GM20000 (cell line): ENCODE results near the gene CFAP74.

Source experiments
- DNase-seq: peaks from one replicate; pipeline ENCODE4 v3.0.0; 2012; ENCODE audit warnings: low spot score
- TF ChIP-seq, protein P1 (sequence below): IDR thresholded peaks from 2 replicates; pipeline ENCODE4 v1.5.1; 2012; ENCODE audit warnings: mild to moderate bottlenecking, control low read depth; ENCODE audit errors: extremely low read depth, missing control alignments

CFAP74 gene

GRCh38 chr1:1918901-1919303 lies 84.7 kb downstream of the CFAP74 start, which contains the start of gene TMEM52:
Gene TMEM52, minus strand, starts transcription at chr1:1919279. Its CDS starts 14 bp downstream, at chr1:1919265.
- TF ChIP-seq, protein P1, sequence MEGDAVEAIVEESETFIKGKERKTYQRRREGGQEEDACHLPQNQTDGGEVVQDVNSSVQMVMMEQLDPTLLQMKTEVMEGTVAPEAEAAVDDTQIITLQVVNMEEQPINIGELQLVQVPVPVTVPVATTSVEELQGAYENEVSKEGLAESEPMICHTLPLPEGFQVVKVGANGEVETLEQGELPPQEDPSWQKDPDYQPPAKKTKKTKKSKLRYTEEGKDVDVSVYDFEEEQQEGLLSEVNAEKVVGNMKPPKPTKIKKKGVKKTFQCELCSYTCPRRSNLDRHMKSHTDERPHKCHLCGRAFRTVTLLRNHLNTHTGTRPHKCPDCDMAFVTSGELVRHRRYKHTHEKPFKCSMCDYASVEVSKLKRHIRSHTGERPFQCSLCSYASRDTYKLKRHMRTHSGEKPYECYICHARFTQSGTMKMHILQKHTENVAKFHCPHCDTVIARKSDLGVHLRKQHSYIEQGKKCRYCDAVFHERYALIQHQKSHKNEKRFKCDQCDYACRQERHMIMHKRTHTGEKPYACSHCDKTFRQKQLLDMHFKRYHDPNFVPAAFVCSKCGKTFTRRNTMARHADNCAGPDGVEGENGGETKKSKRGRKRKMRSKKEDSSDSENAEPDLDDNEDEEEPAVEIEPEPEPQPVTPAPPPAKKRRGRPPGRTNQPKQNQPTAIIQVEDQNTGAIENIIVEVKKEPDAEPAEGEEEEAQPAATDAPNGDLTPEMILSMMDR, result no peak
- no peak for DNase-seq

- DNase-seq, result no peak
- TF ChIP-seq, protein P1, result no peak
Observed at GRCh38 chr1:1917995-1918900, 85.3 kb downstream of the CFAP74 start.

DNA sequence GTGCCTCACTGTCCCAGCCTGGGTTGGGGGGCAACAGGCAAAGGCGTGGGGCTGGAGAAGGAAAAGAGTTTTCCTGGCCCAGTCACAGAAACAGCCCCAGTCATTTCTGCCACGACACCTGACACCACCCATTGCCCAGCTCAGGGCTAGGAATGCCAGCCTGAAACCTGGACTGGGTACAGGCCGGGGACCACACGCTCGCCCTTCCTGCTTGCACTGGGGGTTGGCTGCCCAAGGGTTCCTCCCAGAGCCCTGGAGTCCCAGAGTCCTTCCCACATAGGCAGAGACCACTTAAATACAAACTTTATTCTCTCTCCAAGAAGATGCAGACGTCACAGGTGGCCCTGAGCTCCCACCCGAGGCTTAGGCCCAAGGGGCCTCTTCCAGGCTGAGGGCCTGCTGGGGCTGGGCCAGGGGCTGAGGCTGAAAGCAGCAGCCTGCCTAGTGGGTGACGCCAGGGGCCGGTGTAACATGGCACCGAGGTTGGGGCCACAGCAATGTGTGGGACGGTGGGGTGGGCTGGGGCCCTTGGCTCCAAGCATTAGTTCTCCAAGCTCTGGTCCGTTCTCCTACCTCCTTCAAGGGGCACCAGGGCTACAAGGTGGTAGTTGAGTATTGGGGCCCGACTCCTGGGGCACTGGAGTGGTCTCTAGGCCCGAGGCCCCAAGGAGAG lies 86.1 kb downstream of the CFAP74 start:
- DNase-seq, result no peak
- TF ChIP-seq, protein P1, result no peak

- no peak for DNase-seq
- TF ChIP-seq, protein P1, result no peak
Observed at GRCh38 chr1:1916851-1917251, 86.7 kb downstream of the CFAP74 start.

- DNase-seq, result no peak
- TF ChIP-seq, protein P1, result no peak
Observed at GRCh38 chr1:1915911-1916840, 87.4 kb downstream of the CFAP74 start.

GRCh38 chr1:1914971-1915692 lies 88.5 kb downstream of the CFAP74 start, which contains the start of gene CALML6:
Gene CALML6, plus strand, starts transcription at chr1:1915260. Its CDS starts 21 bp downstream, at chr1:1915281.
- TF ChIP-seq, protein P1, result no peak
- DNase-seq, result no peak
